ENCODE measurements around the gene KNTC1. TPM values are rescaled to one million over a fixed set of nuclear protein-coding genes. Genes with fewer than 3 reads are reported as not detected.

The KNTC1 gene
- total and polyA plus RNA-seq, 2 of the 8 experiments (the other 6 are each of a cell fraction or from before 2014, with no cell fraction given), result 52.7 to 80.2 TPM

GRCh38 chr12:122495258-122495657 lies 31.8 kb upstream of the KNTC1 start:
- FAIRE-seq (no peak), DNase-seq (ENCODE audit: low read depth in 1 of 2, low spot score in 2 of 2) (no peak)
- Histone ChIP-seq H2BK15ac (ENCODE audit: low read length) (no peak overlapping the region), H3K4me2 (ENCODE audit: insufficient read depth in 1 of 2, low read depth in 2 of 2, low read length in 2 of 2) (no peak overlapping the region), H3K23me2 (ENCODE audit: low read depth, low read length) (no peaks in the 10 kb centered on the region), H4K20me1 (replicated peaks in 1 of 2; ENCODE audit: control insufficient read depth in 1 of 2, insufficient read depth in 2 of 2, low read length in 2 of 2) (no peaks in the 10 kb centered on the region), H2BK120ac (replicated peaks; ENCODE audit: low read depth, low read length) (no peak overlapping the region), H3K18ac (ENCODE audit: extremely low read depth, low read length) (no peak overlapping the region), H2BK20ac (ENCODE audit: low read length) (no peak overlapping the region), H3K27me3 (replicated peaks in 1 of 4; ENCODE audit: control insufficient read depth in 3 of 4, extremely low read depth in 1 of 4, insufficient read depth in 3 of 4, low read length in 3 of 4) (no peaks in the 10 kb centered on the region), H2BK5ac (ENCODE audit: low read depth, low read length) (no peak overlapping the region), H4K8ac (ENCODE audit: extremely low read depth, insufficient read depth, low read length) (no peak overlapping the region), H3K36me3 (ENCODE audit: control insufficient read depth in 2 of 4, insufficient read depth in 4 of 4, low read length in 3 of 4) (peaks cover 8 to 50% (median 15%) of the 10 kb centered on the region in 4 experiments), H3K79me2 (ENCODE audit: control insufficient read depth in 1 of 2, insufficient read depth in 2 of 2, low read length in 2 of 2) (peaks cover 0 to 40% of the 10 kb centered on the region in 2 experiments; a peak in 3 of 4 replicates), H3K27ac (ENCODE audit: low read depth, low read length) (no peak overlapping the region), H2AK5ac (ENCODE audit: low read depth, low read length) (no peak overlapping the region), H3K79me1 (ENCODE audit: low read depth, low read length) (peaks cover 5% of the 10 kb centered on the region; the same call in 1 of the 2 replicates), H3K9me3 (ENCODE audit: insufficient read depth in 2 of 2, low read depth in 1 of 2, low read length in 1 of 2) (no peaks in the 10 kb centered on the region), H3K4me1 (replicated peaks in 1 of 4; ENCODE audit: control insufficient read depth in 3 of 4, insufficient read depth in 4 of 4, low read length in 3 of 4) (no peaks in the 10 kb centered on the region; a peak in 1 of 7 replicates), H3K23ac (ENCODE audit: insufficient read length) (no peak overlapping the region), H3K56ac (replicated peaks; ENCODE audit: insufficient read length, low read depth, low read length) (no peak overlapping the region), H2AFZ (ENCODE audit: low read length) (no peak overlapping the region), H2BK12ac (ENCODE audit: low read depth, low read length) (no peak overlapping the region), H3K4ac (replicated peaks; ENCODE audit: insufficient read length, low read depth, low read length) (no peak overlapping the region), H3K4me3 (ENCODE audit: extremely low read depth in 1 of 4, insufficient read depth in 2 of 4, low read depth in 3 of 4, low read length in 4 of 4) (no peak overlapping the region), H4K91ac (replicated peaks; ENCODE audit: insufficient read length, low read length) (no peak overlapping the region), H3K9ac (replicated peaks in 1 of 4; ENCODE audit: extremely low read depth in 1 of 4, low read depth in 3 of 4, low read length in 3 of 4) (no peak overlapping the region), H3K14ac (ENCODE audit: insufficient read length) (no peak overlapping the region), H4K5ac (ENCODE audit: insufficient read length, low read depth, low read length) (no peak overlapping the region)
- ChIA-PET CTCF (ENCODE audit: partially characterized antibody) (interaction anchor here (1.0 to 1.3 kb wide), 3 partner anchors 24 to 139 kb away, joined by 3 read pairs; no protein-coding TSS in a partner anchor), POLR2A (ENCODE audit: partially characterized antibody) (interaction anchor here (1.3 to 47.9 kb wide), 4 partner anchors 11 to 31 kb away, joined by 3 to 1221 read pairs (median 4); partner anchors contain the start of genes KNTC1 and RSRC2)
- 89% methylated on average over 7 of the region's 7 CpGs; no CpG with 5 or more reads in 1 of the 2 experiments for WGBS, 2 experiments (ENCODE audit: extremely low coverage in 1 of 2, insufficient coverage in 1 of 2, insufficient read length in 1 of 2, insufficient replicate concordance in 2 of 2, low coverage in 1 of 2, low lambda C conversion rate in 2 of 2, missing lambda C conversion rate in 1 of 2)
- TF ChIP-seq, protein P1, sequence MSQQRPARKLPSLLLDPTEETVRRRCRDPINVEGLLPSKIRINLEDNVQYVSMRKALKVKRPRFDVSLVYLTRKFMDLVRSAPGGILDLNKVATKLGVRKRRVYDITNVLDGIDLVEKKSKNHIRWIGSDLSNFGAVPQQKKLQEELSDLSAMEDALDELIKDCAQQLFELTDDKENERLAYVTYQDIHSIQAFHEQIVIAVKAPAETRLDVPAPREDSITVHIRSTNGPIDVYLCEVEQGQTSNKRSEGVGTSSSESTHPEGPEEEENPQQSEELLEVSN (IDR thresholded peaks at IDR 0.05), result no peak
- TF ChIP-seq RNF2 (IDR thresholded peaks at IDR 0.05; ENCODE audit: borderline replicate concordance, low read depth, low read length, missing control alignments, poor library complexity, severe bottlenecking), result no peak
- TF ChIP-seq KDM4A (IDR thresholded peaks at IDR 0.05; ENCODE audit: low read depth, low read length, severe bottlenecking), result no peak
- TF ChIP-seq RFX5 (IDR thresholded peaks at IDR 0.05; ENCODE audit: borderline replicate concordance, low read depth, low read length), result no peak
- no peak for TF ChIP-seq CTCF (IDR thresholded peaks at IDR 0.05; ENCODE audit: control extremely low read depth in 1 of 3, insufficient read depth in 1 of 3, low read depth in 1 of 3, low read length in 3 of 3)
- no peak for TF ChIP-seq CHD1 (IDR thresholded peaks at IDR 0.05; ENCODE audit: low read depth, low read length)
- TF ChIP-seq FOSL1 (IDR thresholded peaks at IDR 0.05; ENCODE audit: insufficient read depth, low read depth, low read length), result no peak
- TF ChIP-seq NANOG (IDR thresholded peaks at IDR 0.05; ENCODE audit: insufficient read depth, low read depth, low read length, poor library complexity, severe bottlenecking), result no peak
- no peak for TF ChIP-seq EP300 (IDR thresholded peaks at IDR 0.05; ENCODE audit: borderline replicate concordance in 1 of 2, low read depth in 2 of 2, low read length in 2 of 2)
